Measurements from ENCODE around the gene C1orf141. TPM values are rescaled to one million over a fixed set of nuclear protein-coding genes. Genes with fewer than 3 reads are reported as not detected.

The C1orf141 gene
- total RNA-seq, 1 experiment from 2014 or later, result not detected

- Mint-ChIP-seq H3K27me3 (ENCODE audit: unreplicated experiment) (no peaks in the 10 kb centered on the region), H3K36me3 (ENCODE audit: insufficient read depth, unreplicated experiment) (no peaks in the 10 kb centered on the region), H3K4me1 (ENCODE audit: low read depth, unreplicated experiment) (peaks cover 26% of the 10 kb centered on the region), H3K4me3 (ENCODE audit: low read depth, unreplicated experiment) (no peak overlapping the region), H3K27ac (ENCODE audit: unreplicated experiment) (no peak overlapping the region), H3K9me3 (ENCODE audit: low read depth, unreplicated experiment) (peaks cover 2% of the 10 kb centered on the region)
- no TSS peak for BruUV-seq (replicated peaks)
- CTCF ChIA-PET, result no interaction called here
- intact Hi-C loops (cut with micrococcal nuclease; ENCODE audit: unreplicated experiment), result loop anchor here (5.0 kb wide), 1 partner anchor 87 kb away; the partner anchor contains the start of gene SLC35D1
- TF ChIP-seq CTCF (IDR thresholded peaks at IDR 0.05; ENCODE audit: unreplicated experiment), result no peak
- no peak for DNase-seq
Observed at GRCh38 chr1:67138813-67139499, 4.2 kb upstream of the C1orf141 start.

- intact Hi-C loops (cut with micrococcal nuclease; ENCODE audit: unreplicated experiment), result loop anchor here (5.0 kb wide), 1 partner anchor 85 kb away; the partner anchor contains the start of gene SLC35D1
- CTCF ChIA-PET, result interaction anchor here (1.8 to 2.2 kb wide), 2 partner anchors 11 to 12 kb away, joined by 4 to 12 read pairs; no protein-coding TSS in a partner anchor
- Mint-ChIP-seq H3K27me3 (ENCODE audit: unreplicated experiment) (no peaks in the 10 kb centered on the region), H3K9me3 (ENCODE audit: low read depth, unreplicated experiment) (peaks cover 2% of the 10 kb centered on the region), H3K4me3 (ENCODE audit: low read depth, unreplicated experiment) (no peak overlapping the region), H3K4me1 (ENCODE audit: low read depth, unreplicated experiment) (peaks cover 26% of the 10 kb centered on the region), H3K27ac (ENCODE audit: unreplicated experiment) (no peak overlapping the region), H3K36me3 (ENCODE audit: insufficient read depth, unreplicated experiment) (no peaks in the 10 kb centered on the region)
- no peak for DNase-seq
- TF ChIP-seq CTCF (IDR thresholded peaks at IDR 0.05; ENCODE audit: unreplicated experiment), result no peak
- BruUV-seq (replicated peaks), result no TSS peak
Observed at GRCh38 chr1:67137307-67137753, 2.6 kb upstream of the C1orf141 start.

- TF ChIP-seq CTCF (IDR thresholded peaks at IDR 0.05; ENCODE audit: unreplicated experiment), result no peak
- DNase-seq, result no peak
- H3K36me3 Mint-ChIP-seq (ENCODE audit: insufficient read depth, unreplicated experiment), result no peaks in the 10 kb centered on the region
- H3K4me1 Mint-ChIP-seq (ENCODE audit: low read depth, unreplicated experiment), result peaks cover 26% of the 10 kb centered on the region
- CTCF ChIA-PET, result no interaction called here
- intact Hi-C loops (cut with micrococcal nuclease; ENCODE audit: unreplicated experiment), result loop anchor here (5.0 kb wide), 1 partner anchor 83 kb away; the partner anchor contains the start of gene SLC35D1
- no peaks in the 10 kb centered on the region for H3K27me3 Mint-ChIP-seq (ENCODE audit: unreplicated experiment)
- H3K27ac Mint-ChIP-seq (ENCODE audit: unreplicated experiment), result no peak overlapping the region
- no peak overlapping the region for H3K4me3 Mint-ChIP-seq (ENCODE audit: low read depth, unreplicated experiment)
- H3K9me3 Mint-ChIP-seq (ENCODE audit: low read depth, unreplicated experiment), result peaks cover 2% of the 10 kb centered on the region
- no TSS peak for BruUV-seq (replicated peaks)
Observed at GRCh38 chr1:67135354-67135753, 584 bp upstream of the C1orf141 start.

GRCh38 chr1:67133177-67133576 is 1.6 kb downstream of the C1orf141 start:
- H3K4me1 Mint-ChIP-seq (ENCODE audit: low read depth, unreplicated experiment), result peaks cover 10% of the 10 kb centered on the region
- no peaks in the 10 kb centered on the region for H3K9me3 Mint-ChIP-seq (ENCODE audit: low read depth, unreplicated experiment)
- H3K27ac Mint-ChIP-seq (ENCODE audit: unreplicated experiment), result no peak overlapping the region
- CTCF ChIA-PET, result no interaction called here
- intact Hi-C loops (cut with micrococcal nuclease; ENCODE audit: unreplicated experiment), result no loop called here
- TF ChIP-seq CTCF (IDR thresholded peaks at IDR 0.05; ENCODE audit: unreplicated experiment), result no peak
- no peaks in the 10 kb centered on the region for H3K36me3 Mint-ChIP-seq (ENCODE audit: insufficient read depth, unreplicated experiment)
- no peak overlapping the region for H3K4me3 Mint-ChIP-seq (ENCODE audit: low read depth, unreplicated experiment)
- BruUV-seq (replicated peaks), result no TSS peak
- DNase-seq, result no peak
- H3K27me3 Mint-ChIP-seq (ENCODE audit: unreplicated experiment), result no peaks in the 10 kb centered on the region

All from Calu3 (cell line).